ENCODE data around the gene DNM2.

DNM2 gene

DNA sequence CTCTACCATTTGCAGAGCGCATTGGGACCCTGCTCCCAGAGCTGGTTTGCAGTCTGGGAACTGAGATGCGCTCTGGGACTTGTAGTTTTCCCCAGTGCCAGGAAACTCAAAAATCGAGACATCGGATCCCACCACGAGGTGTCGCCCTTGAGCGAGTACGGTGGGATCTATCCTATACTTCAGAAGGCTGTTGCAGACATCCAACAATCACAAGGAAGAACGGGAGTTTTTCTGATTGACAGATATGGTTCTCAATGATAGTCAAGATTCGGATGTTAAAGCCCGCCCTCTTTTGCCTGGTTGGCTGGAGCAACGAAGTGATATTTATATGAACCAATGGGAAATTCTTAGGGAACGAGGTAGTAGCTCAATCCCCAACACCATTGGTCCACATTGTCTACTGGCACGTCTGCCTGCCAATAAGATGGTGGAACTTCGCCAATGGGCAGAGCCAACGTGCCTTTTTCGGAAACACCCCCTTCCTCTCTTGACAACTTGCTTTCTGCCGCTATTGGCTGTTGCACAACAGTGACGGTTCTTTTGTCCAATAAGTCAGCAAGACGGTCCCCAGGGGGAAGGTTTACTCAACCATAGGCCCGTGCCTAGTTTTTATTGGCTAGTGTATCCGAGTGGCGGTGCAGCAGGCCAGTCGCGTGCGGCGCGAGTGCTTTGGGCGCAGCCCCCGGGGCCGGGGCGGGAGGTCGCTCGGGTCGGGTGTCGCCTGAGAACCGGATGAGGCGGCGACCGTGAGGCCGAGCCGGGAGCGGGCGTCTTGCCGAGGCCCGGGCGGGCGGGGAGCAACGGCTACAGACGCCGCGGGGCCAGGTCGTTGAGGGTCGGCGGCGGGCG, at the start of gene DNM2 (continued):
- TF ChIP-seq PRDM4 (tag by site-specific recombination; IDR thresholded peaks at IDR 0.05) (no peak), ZNF423 (tag by site-specific recombination; IDR thresholded peaks at IDR 0.05) (no peak), GLI4 (tag by site-specific recombination; IDR thresholded peaks at IDR 0.05) (no peak), ZBTB17 (tag by site-specific recombination; IDR thresholded peaks at IDR 0.05) (peak; percentile 95), ZNF558 (tag by site-specific recombination; IDR thresholded peaks at IDR 0.05) (peak; percentile 78; the same call in 1 of the 2 replicates), ZIC2 (tag by site-specific recombination; IDR thresholded peaks at IDR 0.05) (no peak), ZNF311 (tag by site-specific recombination; IDR thresholded peaks at IDR 0.05; ENCODE audit: borderline replicate concordance) (no peak), ZEB2 (tag by site-specific recombination; IDR thresholded peaks at IDR 0.05) (peak; percentile 20; the same call in 1 of the 2 replicates), ZNF169 (tag by site-specific recombination; IDR thresholded peaks at IDR 0.05) (no peak), ZFP69B (tag by site-specific recombination; IDR thresholded peaks at IDR 0.05) (no peak), ZNF398 (tag by site-specific recombination; IDR thresholded peaks at IDR 0.05) (no peak), ZXDB (tag by site-specific recombination; IDR thresholded peaks at IDR 0.05) (peak; percentile 73), WT1 (tag by site-specific recombination; IDR thresholded peaks at IDR 0.05) (no peak), ZSCAN30 (tag by site-specific recombination; IDR thresholded peaks at IDR 0.05) (peak; percentile 25; the same call in 1 of the 2 replicates), CTCF (tag by site-specific recombination; IDR thresholded peaks at IDR 0.05) (peak; percentile 92), OSR2 (tag by site-specific recombination; IDR thresholded peaks at IDR 0.05) (0 out of 2 replicates have a peak, but pooled peaks have one; percentile 7), ZNF561 (tag by site-specific recombination; IDR thresholded peaks at IDR 0.05; ENCODE audit: borderline replicate concordance) (peak; percentile 78; the same call in 1 of the 2 replicates), KLF17 (tag by site-specific recombination; IDR thresholded peaks at IDR 0.05) (no peak), FEZF1 (tag by site-specific recombination; IDR thresholded peaks at IDR 0.05) (peak; percentile 40), PRDM10 (tag by site-specific recombination; IDR thresholded peaks at IDR 0.05) (peak; percentile 99; the same call in 1 of the 2 replicates)
- TF ChIP-seq, protein P1, sequence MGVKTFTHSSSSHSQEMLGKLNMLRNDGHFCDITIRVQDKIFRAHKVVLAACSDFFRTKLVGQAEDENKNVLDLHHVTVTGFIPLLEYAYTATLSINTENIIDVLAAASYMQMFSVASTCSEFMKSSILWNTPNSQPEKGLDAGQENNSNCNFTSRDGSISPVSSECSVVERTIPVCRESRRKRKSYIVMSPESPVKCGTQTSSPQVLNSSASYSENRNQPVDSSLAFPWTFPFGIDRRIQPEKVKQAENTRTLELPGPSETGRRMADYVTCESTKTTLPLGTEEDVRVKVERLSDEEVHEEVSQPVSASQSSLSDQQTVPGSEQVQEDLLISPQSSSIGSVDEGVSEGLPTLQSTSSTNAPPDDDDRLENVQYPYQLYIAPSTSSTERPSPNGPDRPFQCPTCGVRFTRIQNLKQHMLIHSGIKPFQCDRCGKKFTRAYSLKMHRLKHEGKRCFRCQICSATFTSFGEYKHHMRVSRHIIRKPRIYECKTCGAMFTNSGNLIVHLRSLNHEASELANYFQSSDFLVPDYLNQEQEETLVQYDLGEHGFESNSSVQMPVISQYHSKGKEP (tag by site-specific recombination; IDR thresholded peaks at IDR 0.05), result peak; percentile 54; the same call in 1 of the 2 replicates
